Subcutaneous adipose tissue (tissue), 4 donors: ENCODE data around the gene PKHD1. TPM values are rescaled to one million over a fixed set of nuclear protein-coding genes. Genes with fewer than 3 reads are reported as not detected.

Experiments used
- total RNA-seq, 4 donors: library from RNA; depleted of rRNA; stranded (reverse); fragments of >200 nt; gene quantifications; one replicate each; pipeline ENCODE4 v1.1.0, GENCODE V29; 2016
- TF ChIP-seq, protein P1 (sequence below): fragments of 450-650 bp; IDR thresholded peaks from one replicate; pipeline ENCODE4 v1.5.1; 2016; ENCODE audit warnings: low read depth, mild to moderate bottlenecking, control low read depth, antibody characterized with exemption, moderate library complexity

PKHD1 gene
- total RNA-seq, 4 donors from 2014 or later = under 0.01 to 1.1 (median 0.35) TPM

DNA sequence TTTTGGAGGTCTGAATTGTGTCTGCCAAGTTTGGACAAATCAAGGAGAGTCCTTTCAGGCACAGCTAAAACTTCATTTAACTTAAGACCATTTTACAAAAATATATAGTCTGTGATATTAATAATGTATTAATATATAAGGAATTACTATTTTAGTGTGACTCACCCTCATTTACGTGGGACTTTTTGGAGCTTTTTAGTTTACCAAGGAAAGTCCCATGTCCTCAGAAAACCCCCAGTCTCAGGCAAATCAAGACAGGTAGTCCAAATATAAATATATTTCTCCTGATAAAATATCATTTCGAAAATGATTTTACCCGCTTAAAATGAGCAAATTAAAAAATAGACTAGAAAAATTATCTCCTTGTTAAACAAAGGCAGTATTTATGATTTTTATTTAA is 479.0 kb downstream of the PKHD1 start:
- TF ChIP-seq, protein P1, sequence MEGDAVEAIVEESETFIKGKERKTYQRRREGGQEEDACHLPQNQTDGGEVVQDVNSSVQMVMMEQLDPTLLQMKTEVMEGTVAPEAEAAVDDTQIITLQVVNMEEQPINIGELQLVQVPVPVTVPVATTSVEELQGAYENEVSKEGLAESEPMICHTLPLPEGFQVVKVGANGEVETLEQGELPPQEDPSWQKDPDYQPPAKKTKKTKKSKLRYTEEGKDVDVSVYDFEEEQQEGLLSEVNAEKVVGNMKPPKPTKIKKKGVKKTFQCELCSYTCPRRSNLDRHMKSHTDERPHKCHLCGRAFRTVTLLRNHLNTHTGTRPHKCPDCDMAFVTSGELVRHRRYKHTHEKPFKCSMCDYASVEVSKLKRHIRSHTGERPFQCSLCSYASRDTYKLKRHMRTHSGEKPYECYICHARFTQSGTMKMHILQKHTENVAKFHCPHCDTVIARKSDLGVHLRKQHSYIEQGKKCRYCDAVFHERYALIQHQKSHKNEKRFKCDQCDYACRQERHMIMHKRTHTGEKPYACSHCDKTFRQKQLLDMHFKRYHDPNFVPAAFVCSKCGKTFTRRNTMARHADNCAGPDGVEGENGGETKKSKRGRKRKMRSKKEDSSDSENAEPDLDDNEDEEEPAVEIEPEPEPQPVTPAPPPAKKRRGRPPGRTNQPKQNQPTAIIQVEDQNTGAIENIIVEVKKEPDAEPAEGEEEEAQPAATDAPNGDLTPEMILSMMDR = no peak

DNA sequence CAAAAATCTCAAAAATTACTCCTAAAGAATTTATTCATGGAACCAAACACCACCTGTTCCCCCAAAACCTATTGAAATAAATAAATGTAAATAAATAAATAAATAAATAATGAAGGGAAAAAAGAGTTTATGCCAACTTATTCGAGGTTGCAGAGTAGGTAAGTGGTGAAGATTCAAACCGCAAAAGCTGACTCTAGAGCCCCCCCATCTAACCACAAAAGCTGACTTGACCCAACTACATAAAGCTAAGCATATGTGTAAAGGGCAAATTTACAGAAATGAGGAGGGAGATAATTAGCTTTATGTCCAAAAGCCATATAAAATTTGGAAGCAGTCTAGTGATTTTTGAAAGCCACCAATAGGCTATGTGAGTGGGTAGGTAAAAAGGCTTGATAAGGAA is 486.9 kb downstream of the PKHD1 start:
- TF ChIP-seq, protein P1 = no peak

DNA sequence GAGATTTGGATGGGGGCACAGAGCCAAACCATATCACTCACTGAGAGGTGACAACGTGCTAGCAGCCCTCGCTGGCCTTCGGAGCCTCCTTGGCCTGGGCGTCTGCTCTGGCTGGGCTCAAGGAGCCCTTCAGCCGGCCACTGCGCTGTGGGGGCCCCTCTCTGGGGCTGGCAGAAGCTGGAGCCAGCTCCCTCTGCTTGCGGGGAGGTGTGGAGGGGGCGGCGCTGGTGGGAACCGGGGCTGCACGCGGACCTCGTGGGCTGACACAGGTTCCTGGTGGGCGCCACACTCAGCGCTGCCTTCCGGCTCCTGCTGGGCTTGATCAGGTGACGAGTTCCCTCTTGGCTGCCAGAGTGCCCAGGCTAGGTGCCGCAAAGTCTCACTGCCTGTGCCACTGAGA is 489.2 kb downstream of the PKHD1 start:
- TF ChIP-seq, protein P1 = no peak

DNA sequence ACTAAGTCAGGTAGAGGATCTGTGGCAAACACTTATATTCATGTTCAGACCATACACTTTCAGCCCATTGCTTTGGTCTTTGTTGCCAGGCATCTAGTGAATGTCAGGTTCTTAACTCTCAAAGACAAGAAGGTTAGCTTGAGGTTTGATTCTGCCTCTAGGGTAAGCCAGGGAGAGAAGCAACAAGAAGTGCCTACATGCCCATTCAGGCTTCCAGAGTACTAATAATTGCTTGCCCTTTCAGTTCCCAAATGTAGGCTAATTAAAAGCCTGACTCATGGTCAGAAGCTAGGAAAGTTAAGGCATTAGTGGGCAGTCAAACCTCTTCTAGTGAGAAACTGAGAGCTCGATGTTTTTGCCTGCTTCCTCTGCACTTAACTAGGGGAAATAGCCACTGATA is 492.4 kb downstream of the PKHD1 start:
- TF ChIP-seq, protein P1 = no peak

DNA sequence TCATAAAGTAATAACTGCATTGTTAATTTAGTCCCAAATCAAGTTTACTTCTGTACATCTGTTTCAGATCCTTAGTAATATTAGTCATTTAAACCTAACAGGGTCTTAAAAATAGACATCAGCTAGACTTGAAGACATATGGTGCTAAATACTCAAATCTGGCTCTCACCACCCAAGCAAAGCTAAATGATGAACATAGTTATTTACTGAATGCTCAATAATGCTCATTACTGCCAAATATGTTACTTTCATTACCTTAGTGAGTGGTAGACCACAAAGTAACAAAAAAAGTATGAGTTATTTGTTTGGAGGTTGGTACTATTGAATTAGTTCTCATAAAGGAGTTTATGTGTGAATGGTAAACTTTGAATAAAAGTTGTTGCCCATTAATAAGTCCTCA is 502.1 kb downstream of the PKHD1 start:
- TF ChIP-seq, protein P1 = no peak

DNA sequence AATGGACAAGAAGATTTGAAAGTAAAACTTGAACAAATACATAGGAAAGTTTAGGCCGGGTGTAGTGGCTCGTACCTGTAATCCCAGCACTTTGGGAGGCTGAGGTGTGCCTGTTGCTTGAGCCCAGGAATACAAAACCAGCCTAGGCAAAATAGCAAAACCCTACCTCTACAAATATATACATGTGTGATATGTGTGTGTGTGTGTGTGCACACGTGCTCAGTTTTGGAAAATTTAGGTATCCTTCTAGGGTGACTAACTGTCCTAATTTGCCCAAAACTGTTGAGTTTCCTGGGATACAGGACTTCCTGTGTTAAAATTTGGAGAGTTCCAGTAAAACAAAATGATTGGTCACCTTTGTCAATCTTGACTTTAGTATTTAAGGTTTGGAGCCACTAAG is 503.2 kb downstream of the PKHD1 start:
- TF ChIP-seq, protein P1 = no peak

DNA sequence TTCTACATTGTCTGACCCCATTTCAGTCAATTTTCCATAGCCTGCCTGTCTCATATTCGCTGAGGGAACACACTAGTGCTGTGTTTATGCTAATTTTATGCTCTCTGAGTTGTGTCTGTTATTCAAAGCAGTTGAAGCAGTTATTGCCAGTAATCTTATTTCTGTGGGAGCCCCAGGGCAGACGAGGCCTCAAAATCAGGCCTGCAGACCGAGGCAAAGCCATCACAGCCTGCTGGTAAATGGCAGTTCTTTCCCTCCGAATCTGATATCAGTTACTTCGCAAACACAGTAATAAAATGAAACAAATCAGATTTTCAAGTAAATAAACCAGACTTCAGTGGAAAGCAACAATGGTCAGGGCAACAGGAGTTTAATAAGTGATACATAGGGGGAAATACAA is 508.4 kb downstream of the PKHD1 start:
- TF ChIP-seq, protein P1 = no peak
